Esophagus muscularis mucosa (tissue), 4 donors: ENCODE measurements around the gene FRMD5. TPM values are rescaled to one million over a fixed set of nuclear protein-coding genes. Genes with fewer than 3 reads are reported as not detected.

Experiments
- DNase-seq: peaks from one replicate; pipeline ENCODE4 v3.0.0-alpha.2; 2017; ENCODE audit errors: extremely low spot score
- H3K27ac ChIP-seq, 4 donors: fragments of 200-600 bp; sonication (generic); replicated peaks in 1 of 4; 1 replicate in 3 of 4; 2 replicates in 1 of 4; pipeline ENCODE4 v1.5.1; 2016 to 2019; ENCODE audit warnings: mild to moderate bottlenecking in 1 of 4
- H3K27me3 ChIP-seq, 4 donors: fragments of 200-600 bp; sonication (generic); one replicate each; pipeline versions ENCODE4 v1.5.1 to v1.6.0; 2016 to 2019
- H3K36me3 ChIP-seq, 4 donors: fragments of 200-600 bp; sonication (generic); one replicate each; pipeline ENCODE4 v1.5.1; 2016 to 2019
- H3K4me1 ChIP-seq, 4 donors: fragments of 200-600 bp; sonication (generic); one replicate each; pipeline ENCODE4 v1.5.1; 2016 to 2019
- H3K4me3 ChIP-seq, 4 donors: fragments of 200-600 bp; sonication (generic); 1 replicate in 2 of 4; 2 replicates in 2 of 4; pipeline ENCODE4 v1.5.1; 2016 to 2019; ENCODE audit warnings: mild to moderate bottlenecking in 4 of 4, moderate library complexity in 1 of 4
- H3K9me3 ChIP-seq, 4 donors: fragments of 200-600 bp; sonication (generic); 1 replicate in 3 of 4; 2 replicates in 1 of 4; pipeline ENCODE4 v1.5.1; 2016 to 2019
- EP300 ChIP-seq: sonication (generic); formaldehyde crosslinking; IDR thresholded peaks from one replicate; pipeline ENCODE4 v1.6.1; 2017; ENCODE audit warnings: antibody characterized with exemption
- POLR2A ChIP-seq: fragments of 450-650 bp; IDR thresholded peaks from one replicate; pipeline ENCODE4 v1.6.1; 2017; ENCODE audit warnings: antibody characterized with exemption, moderate library complexity, mild to moderate bottlenecking, low read depth
- POLR2AphosphoS5 ChIP-seq, 2 donors: sonication (generic); formaldehyde crosslinking; IDR thresholded peaks; one replicate each; pipeline ENCODE4 v1.6.1; 2017; ENCODE audit warnings: antibody characterized with exemption in 2 of 2
- WGBS: methylation state at CpG from one replicate; pipeline ENCODE4 v1.1.5; 2018; 5-methylcytosine and 5-hydroxymethylcytosine counted together
- intact Hi-C: fragments of 100-400 bp; cut with DNase I; formaldehyde crosslinking; loops from one replicate; pipeline ENCODE4 v1.15.1; 2023
- total RNA-seq, 4 donors: library from RNA; depleted of rRNA; stranded (reverse); fragments of >200 nt; gene quantifications; one replicate each; pipeline versions ENCODE4 v1.1.0 to v1.2.1, GENCODE V29; 2016
- TF ChIP-seq, protein P1 (sequence below), 3 experiments: fragments of 200-600 bp in 2 of 3; fragments of 450-650 bp in 1 of 3; sonication (generic) in 2 of 3; IDR thresholded peaks; one replicate each; pipeline ENCODE4 v1.5.1; 2017 to 2019; ENCODE audit warnings: antibody characterized with exemption in 3 of 3, mild to moderate bottlenecking in 2 of 3, moderate library complexity in 1 of 3

Gene FRMD5
- total RNA-seq, 4 donors from 2014 or later = 0.42 to 1.4 (median 0.67) TPM

DNA sequence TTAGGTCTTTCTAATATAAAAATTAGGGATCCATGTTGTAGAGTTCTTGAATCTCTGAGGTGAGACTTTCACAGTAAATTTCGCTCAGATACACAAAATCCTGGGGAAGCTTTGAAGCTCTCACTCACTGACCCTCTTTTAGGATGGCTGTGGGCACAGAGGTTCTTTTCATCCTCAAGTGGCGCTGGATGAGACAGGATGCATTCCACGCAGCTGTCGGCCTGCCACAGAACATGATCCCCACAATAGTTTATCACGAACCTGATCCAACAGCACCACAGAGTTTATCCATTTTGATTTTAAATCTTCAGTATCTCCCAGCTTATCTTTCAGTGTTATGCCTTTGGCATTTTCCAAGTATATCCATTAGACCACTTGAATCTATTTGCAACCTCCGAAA is 276.4 kb downstream of the FRMD5 start:
- TF ChIP-seq EP300 = no peak
- TF ChIP-seq POLR2A = no peak
- no peak for TF ChIP-seq POLR2AphosphoS5 (IDR thresholded peaks at IDR 0.05)
- TF ChIP-seq, protein P1, sequence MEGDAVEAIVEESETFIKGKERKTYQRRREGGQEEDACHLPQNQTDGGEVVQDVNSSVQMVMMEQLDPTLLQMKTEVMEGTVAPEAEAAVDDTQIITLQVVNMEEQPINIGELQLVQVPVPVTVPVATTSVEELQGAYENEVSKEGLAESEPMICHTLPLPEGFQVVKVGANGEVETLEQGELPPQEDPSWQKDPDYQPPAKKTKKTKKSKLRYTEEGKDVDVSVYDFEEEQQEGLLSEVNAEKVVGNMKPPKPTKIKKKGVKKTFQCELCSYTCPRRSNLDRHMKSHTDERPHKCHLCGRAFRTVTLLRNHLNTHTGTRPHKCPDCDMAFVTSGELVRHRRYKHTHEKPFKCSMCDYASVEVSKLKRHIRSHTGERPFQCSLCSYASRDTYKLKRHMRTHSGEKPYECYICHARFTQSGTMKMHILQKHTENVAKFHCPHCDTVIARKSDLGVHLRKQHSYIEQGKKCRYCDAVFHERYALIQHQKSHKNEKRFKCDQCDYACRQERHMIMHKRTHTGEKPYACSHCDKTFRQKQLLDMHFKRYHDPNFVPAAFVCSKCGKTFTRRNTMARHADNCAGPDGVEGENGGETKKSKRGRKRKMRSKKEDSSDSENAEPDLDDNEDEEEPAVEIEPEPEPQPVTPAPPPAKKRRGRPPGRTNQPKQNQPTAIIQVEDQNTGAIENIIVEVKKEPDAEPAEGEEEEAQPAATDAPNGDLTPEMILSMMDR (IDR thresholded peaks at IDR 0.05) = no peak
- peaks cover 0 to 14% (median 2%) of the 10 kb centered on the region in 4 donors for H3K4me1 ChIP-seq
- H3K27ac ChIP-seq = no peak overlapping the region
- no peak for DNase-seq
- no peaks in the 10 kb centered on the region for H3K27me3 ChIP-seq
- 94% methylated on average over 6 of the region's 6 CpGs for WGBS
- intact Hi-C loops = loop anchor here (10.0 kb wide), 1 partner anchor 76 kb away; no protein-coding TSS in a partner anchor
- H3K4me3 ChIP-seq = no peak overlapping the region
- H3K9me3 ChIP-seq = no peaks in the 10 kb centered on the region
- no peaks in the 10 kb centered on the region for H3K36me3 ChIP-seq

DNA sequence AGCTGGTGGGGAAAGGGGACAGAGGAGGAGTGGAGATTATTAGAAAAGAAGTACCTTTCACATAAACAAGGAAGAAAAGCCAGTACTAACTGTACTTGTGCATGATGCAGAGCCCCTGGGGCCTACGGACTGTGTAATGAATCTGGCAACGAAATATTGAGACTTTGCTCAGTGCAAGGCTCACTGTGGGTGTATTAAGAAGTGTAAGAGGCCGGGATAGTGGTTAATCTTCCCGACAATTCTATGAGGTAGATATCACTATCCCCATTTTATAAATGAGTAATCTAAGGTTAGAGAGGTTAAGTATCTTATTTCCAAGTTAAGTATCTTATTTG is 278.8 kb downstream of the FRMD5 start:
- TF ChIP-seq EP300 = no peak
- TF ChIP-seq POLR2A = no peak
- TF ChIP-seq, protein P1 (IDR thresholded peaks at IDR 0.05) = no peak
- TF ChIP-seq POLR2AphosphoS5 (IDR thresholded peaks at IDR 0.05) = no peak
- DNase-seq = no peak
- H3K36me3 ChIP-seq = no peaks in the 10 kb centered on the region
- H3K4me3 ChIP-seq = no peak overlapping the region
- peaks cover 0 to 23% (median 10%) of the 10 kb centered on the region in 4 donors for H3K4me1 ChIP-seq
- no peaks in the 10 kb centered on the region for H3K27me3 ChIP-seq
- intact Hi-C loops = loop anchor here (10.0 kb wide), 1 partner anchor 79 kb away; no protein-coding TSS in a partner anchor
- no peaks in the 10 kb centered on the region for H3K9me3 ChIP-seq
- H3K27ac ChIP-seq = no peak overlapping the region
- WGBS = 96% methylated on average over 4 of the region's 4 CpGs

DNA sequence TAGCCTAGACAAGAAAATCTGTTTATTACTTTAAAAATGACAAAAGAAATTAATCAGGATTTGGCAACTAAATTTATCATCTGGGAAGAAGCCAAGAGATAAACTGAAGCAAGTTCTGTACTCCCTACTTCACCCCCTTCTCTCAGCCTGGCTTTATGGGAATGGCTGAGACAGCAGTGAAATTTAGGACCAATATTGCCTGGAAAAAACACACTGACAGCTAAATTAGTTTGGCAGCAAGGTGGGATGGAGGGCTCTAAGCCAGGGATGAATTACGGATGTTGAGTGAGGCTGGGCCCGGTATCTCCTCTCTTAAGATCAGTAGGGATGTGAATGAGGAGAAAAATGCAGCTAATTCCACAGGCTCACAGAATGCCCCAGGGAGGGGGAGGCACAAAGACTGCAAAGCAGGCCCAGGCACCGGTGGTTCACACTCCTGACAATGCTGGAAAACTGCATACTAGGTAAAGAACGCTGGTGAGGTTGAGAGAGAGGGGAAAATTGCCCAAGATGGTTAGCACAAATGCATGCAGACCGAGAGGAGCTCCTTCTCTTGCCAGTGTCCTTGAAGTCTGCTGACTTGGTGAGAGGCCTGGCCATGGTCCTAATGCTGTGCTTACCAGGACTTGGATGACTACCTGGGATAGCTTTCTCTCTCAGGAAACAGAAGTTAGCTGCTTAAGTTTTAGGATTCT is 279.3 kb downstream of the FRMD5 start:
- Histone ChIP-seq H3K4me3 (no peak overlapping the region), H3K27ac (no peak overlapping the region), H3K9me3 (no peaks in the 10 kb centered on the region), H3K4me1 (peaks cover 0 to 23% (median 10%) of the 10 kb centered on the region in 4 donors), H3K27me3 (no peaks in the 10 kb centered on the region), H3K36me3 (no peaks in the 10 kb centered on the region)
- WGBS = 65% methylated on average over 5 of the region's 5 CpGs
- DNase-seq = no peak
- intact Hi-C loops = loop anchor here (10.0 kb wide), 1 partner anchor 79 kb away; no protein-coding TSS in a partner anchor
- TF ChIP-seq POLR2A = no peak
- no peak for TF ChIP-seq EP300
- TF ChIP-seq POLR2AphosphoS5 (IDR thresholded peaks at IDR 0.05) = no peak
- TF ChIP-seq, protein P1 (IDR thresholded peaks at IDR 0.05) = no peak

DNA sequence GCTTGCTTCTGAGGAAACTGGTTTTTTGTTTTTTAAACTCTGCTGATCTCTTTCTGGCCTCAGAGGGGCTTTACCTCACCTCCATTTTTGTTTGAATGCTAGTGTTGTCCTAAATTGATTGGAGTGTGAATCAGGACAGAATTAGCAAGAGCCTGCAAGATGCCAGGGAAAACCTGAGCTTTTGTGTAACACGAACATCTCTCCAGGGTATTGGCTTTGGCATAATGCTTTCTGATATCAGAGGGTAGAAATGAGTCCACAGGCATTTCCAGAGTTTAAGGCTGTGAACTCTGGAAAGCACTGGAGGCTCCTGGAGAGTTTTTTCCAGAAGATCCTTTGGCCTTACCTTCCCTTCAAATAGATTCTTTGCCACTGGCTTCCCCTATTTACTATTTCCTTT is 281.1 kb downstream of the FRMD5 start:
- Histone ChIP-seq H3K27me3 (no peaks in the 10 kb centered on the region), H3K27ac (no peak overlapping the region), H3K4me1 (peaks cover 0 to 20% (median 7%) of the 10 kb centered on the region in 4 donors), H3K4me3 (no peak overlapping the region), H3K9me3 (no peaks in the 10 kb centered on the region), H3K36me3 (no peaks in the 10 kb centered on the region)
- DNase-seq = no peak
- TF ChIP-seq POLR2A (no peak), POLR2AphosphoS5 (IDR thresholded peaks at IDR 0.05) (no peak), EP300 (no peak)
- TF ChIP-seq, protein P1 (IDR thresholded peaks at IDR 0.05) = no peak
- intact Hi-C loops = loop anchor here (10.0 kb wide), 1 partner anchor 81 kb away; no protein-coding TSS in a partner anchor
- WGBS = 71% methylated on average over 1 of the region's 1 CpG
